Superior temporal gyrus (tissue), 1 donor: ENCODE results near the gene AUTS2.

Experiments used
- DNase-seq: peaks from one replicate; pipeline ENCODE4 v3.0.0-alpha.2; 2016; ENCODE audit errors: extremely low spot score

Gene AUTS2

GRCh38 chr7:69889338-69889975 is 291.2 kb downstream of the AUTS2 start:
- DNase-seq = no peak

- DNase-seq = no peak
Observed at GRCh38 chr7:69889976-69890351, 291.7 kb downstream of the AUTS2 start.

GRCh38 chr7:69892790-69893189 is 294.5 kb downstream of the AUTS2 start:
- DNase-seq = no peak

GRCh38 chr7:69893906-69894305 is 295.6 kb downstream of the AUTS2 start:
- DNase-seq = peak; percentile 47

GRCh38 chr7:69895446-69895845 is 297.2 kb downstream of the AUTS2 start:
- no peak for DNase-seq

- DNase-seq = no peak
Observed at GRCh38 chr7:69896121-69896520, 297.8 kb downstream of the AUTS2 start.

GRCh38 chr7:69898189-69898588 is 299.9 kb downstream of the AUTS2 start:
- no peak for DNase-seq

GRCh38 chr7:69903410-69903809 is 305.1 kb downstream of the AUTS2 start:
- no peak for DNase-seq

GRCh38 chr7:69906283-69906995 is 308.2 kb downstream of the AUTS2 start:
- DNase-seq = peak; percentile 51

GRCh38 chr7:69907720-69908119 is 309.4 kb downstream of the AUTS2 start:
- DNase-seq = no peak

- no peak for DNase-seq
Observed at GRCh38 chr7:69908454-69908853, 310.2 kb downstream of the AUTS2 start.

GRCh38 chr7:69910150-69910549 is 311.9 kb downstream of the AUTS2 start:
- DNase-seq = no peak

- no peak for DNase-seq
Observed at GRCh38 chr7:69911337-69911736, 313.1 kb downstream of the AUTS2 start.

- DNase-seq = no peak
Observed at GRCh38 chr7:69912141-69912540, 313.9 kb downstream of the AUTS2 start.

- no peak for DNase-seq
Observed at GRCh38 chr7:69912846-69913245, 314.6 kb downstream of the AUTS2 start.

GRCh38 chr7:69919426-69920111 is 321.3 kb downstream of the AUTS2 start:
- DNase-seq = no peak

- no peak for DNase-seq
Observed at GRCh38 chr7:69920797-69921196, 322.5 kb downstream of the AUTS2 start.

GRCh38 chr7:69922026-69922803 is 323.9 kb downstream of the AUTS2 start:
- DNase-seq = no peak

- no peak for DNase-seq
Observed at GRCh38 chr7:69927461-69927860, 329.2 kb downstream of the AUTS2 start.

GRCh38 chr7:69928621-69929020 is 330.3 kb downstream of the AUTS2 start:
- no peak for DNase-seq

GRCh38 chr7:69929622-69930021 is 331.3 kb downstream of the AUTS2 start:
- DNase-seq = no peak

- peak; percentile 84 for DNase-seq
Observed at GRCh38 chr7:69932034-69932628, 333.9 kb downstream of the AUTS2 start.
